ENCODE data around the gene PDE3A.

- TF ChIP-seq CTCF (IDR thresholded peaks at IDR 0.05) (no peak), POLR2A (IDR thresholded peaks at IDR 0.05) (no peak)
These were observed 204.1 kb downstream of the PDE3A start for GRCh38 chr12:20572451-20572850.
